Measurements from ENCODE around the gene PPARD.

Gene PPARD

DNA sequence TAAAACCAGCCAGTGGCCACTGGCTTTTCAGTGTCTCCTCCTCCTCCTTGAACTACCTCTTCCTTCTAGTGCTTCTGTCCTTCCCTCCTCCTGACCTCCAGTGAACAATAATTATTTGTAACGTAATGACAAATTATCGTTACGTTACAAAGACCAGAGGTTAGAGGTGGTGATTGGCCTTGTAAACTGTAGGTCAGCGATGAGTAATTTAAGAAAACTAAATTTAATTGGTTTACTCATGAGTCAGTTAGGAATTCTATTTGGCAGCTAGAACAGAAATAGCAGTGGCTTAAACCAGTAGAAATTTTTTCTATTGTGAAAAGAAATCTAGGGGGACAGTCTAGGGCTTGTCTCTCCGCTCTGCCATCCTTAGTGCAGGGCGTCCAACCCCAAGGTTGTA lies 38.8 kb downstream of the PPARD start:
- Histone ChIP-seq H3K9me3 (no peaks in the 10 kb centered on the region), H3K4me3 (ENCODE audit: low read depth, low read length) (no peak overlapping the region)
- no peak for DNase-seq

DNA sequence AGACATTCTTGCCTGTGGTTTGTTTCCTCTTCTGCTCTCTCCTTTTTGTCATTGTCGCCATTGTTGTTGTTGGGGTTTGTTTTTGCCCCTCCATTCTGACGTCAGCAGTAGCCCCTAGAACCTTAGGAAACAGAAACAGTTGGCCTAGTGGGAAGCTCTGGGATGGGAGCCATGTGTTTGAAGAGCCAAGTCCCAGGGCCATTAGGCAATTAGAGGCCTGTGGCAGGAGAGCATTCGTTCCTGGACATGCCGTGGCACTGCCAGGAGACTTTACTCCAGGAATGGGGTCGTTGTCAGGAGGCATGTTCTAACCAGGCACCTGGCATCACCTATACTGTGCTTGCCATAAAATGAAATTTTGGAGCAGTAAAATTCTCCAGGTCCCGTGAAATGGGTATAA lies 39.7 kb downstream of the PPARD start:
- H3K27me3 ChIP-seq = no peaks in the 10 kb centered on the region
- no peak overlapping the region for H3K4me3 ChIP-seq (ENCODE audit: low read depth, low read length)
- no peaks in the 10 kb centered on the region for H3K9me3 ChIP-seq
- H3K4me1 ChIP-seq = no peaks in the 10 kb centered on the region
- H3K36me3 ChIP-seq = no peaks in the 10 kb centered on the region
- DNase-seq = no peak
- TF ChIP-seq, protein P1, sequence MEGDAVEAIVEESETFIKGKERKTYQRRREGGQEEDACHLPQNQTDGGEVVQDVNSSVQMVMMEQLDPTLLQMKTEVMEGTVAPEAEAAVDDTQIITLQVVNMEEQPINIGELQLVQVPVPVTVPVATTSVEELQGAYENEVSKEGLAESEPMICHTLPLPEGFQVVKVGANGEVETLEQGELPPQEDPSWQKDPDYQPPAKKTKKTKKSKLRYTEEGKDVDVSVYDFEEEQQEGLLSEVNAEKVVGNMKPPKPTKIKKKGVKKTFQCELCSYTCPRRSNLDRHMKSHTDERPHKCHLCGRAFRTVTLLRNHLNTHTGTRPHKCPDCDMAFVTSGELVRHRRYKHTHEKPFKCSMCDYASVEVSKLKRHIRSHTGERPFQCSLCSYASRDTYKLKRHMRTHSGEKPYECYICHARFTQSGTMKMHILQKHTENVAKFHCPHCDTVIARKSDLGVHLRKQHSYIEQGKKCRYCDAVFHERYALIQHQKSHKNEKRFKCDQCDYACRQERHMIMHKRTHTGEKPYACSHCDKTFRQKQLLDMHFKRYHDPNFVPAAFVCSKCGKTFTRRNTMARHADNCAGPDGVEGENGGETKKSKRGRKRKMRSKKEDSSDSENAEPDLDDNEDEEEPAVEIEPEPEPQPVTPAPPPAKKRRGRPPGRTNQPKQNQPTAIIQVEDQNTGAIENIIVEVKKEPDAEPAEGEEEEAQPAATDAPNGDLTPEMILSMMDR (IDR thresholded peaks at IDR 0.05; ENCODE audit: low read depth, low read length) = no peak

More for the DNA sequence above, 38.8 kb downstream of the PPARD start:
- Histone ChIP-seq H3K27me3 (no peaks in the 10 kb centered on the region), H3K4me1 (no peaks in the 10 kb centered on the region), H3K36me3 (no peaks in the 10 kb centered on the region)
- TF ChIP-seq, protein P1 (IDR thresholded peaks at IDR 0.05; ENCODE audit: low read depth, low read length) = no peak

DNA sequence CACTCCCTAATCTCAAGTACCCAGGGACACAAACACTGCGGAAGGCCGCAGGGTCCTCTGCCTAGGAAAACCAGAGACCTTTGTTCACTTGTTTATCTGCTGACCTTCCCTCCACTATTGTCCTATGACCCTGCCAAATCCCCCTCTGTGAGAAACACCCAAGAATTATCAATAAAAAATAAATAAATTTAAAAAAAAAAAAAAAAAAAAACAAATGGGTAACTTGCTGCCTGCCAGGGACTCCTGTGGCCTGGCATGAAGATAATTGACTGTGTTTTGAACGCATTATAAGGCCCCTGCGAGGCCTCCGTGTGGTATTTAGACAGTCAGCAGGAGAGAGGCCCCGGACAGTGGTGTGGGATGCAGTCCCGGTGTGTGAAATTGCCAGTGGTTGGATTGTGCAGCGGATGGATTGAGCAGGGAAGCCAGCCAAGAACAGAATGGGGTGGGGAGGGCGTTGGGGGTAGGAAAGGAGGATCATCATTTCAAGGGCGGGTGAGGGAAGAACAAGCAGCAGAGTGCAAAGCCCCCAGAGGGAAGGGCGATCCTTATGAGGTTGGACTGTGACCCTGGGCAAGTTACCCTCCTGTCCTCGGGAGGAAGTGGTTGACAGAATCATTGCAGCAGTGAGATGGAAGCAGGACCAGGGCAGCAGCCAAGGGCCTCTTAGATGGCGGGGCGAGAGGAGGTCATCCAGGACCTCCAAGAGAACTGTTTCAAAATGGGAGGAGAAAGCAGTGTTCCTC lies 43.3 kb downstream of the PPARD start:
- H3K4me3 ChIP-seq (ENCODE audit: low read depth, low read length) = no peak overlapping the region
- no peaks in the 10 kb centered on the region for H3K27me3 ChIP-seq
- no peak for DNase-seq
- H3K4me1 ChIP-seq = no peaks in the 10 kb centered on the region
- H3K36me3 ChIP-seq = no peaks in the 10 kb centered on the region
- TF ChIP-seq, protein P1 (IDR thresholded peaks at IDR 0.05; ENCODE audit: low read depth, low read length) = no peak
- no peaks in the 10 kb centered on the region for H3K9me3 ChIP-seq

DNA sequence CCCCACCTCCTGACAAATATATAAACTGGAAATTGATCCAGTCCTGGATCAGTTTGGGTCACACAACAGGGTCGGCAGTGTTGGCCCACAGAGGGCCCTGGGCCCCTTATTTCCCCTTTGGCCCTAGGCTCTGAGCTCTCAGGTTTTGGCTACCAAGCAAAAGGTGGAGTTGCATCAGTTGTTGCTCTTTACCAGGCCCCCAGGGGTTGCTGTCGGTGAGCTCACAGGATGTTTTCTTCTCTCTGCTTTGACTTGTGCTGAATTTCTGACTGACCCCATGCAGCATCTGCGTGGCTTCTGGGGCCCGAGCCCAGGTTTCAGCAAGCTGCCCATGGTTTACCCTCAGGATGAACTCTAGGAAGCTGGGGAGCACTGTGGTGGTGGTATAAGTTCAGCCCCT lies 44.6 kb downstream of the PPARD start:
- Histone ChIP-seq H3K27me3 (no peaks in the 10 kb centered on the region), H3K4me3 (ENCODE audit: low read depth, low read length) (no peak overlapping the region), H3K4me1 (no peaks in the 10 kb centered on the region), H3K36me3 (no peaks in the 10 kb centered on the region), H3K9me3 (no peaks in the 10 kb centered on the region)
- no peak for DNase-seq
- TF ChIP-seq, protein P1 (IDR thresholded peaks at IDR 0.05; ENCODE audit: low read depth, low read length) = no peak

DNA sequence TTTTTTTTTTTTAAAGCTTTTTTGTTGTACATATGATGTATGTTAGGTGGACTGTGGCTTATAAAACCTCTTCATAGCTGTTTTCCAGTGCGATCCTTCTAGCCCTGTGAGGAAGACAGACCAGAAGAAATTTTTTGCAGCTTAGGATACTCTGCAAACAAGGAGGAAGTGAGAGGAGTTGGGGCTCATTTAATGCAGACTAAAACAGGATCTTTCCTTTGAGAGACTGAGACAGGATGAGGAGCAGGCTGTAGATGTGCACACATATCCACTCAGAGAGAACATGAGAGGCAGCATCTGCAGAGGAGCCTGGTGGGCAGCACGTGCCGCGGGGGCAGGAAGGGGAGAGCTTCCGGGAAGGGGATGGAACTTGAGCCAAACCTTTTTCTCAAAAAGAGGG lies 45.7 kb downstream of the PPARD start:
- no peaks in the 10 kb centered on the region for H3K36me3 ChIP-seq

More for the DNA sequence above, 45.7 kb downstream of the PPARD start:
- TF ChIP-seq, protein P1 (IDR thresholded peaks at IDR 0.05; ENCODE audit: low read depth, low read length) = no peak
- H3K9me3 ChIP-seq = no peaks in the 10 kb centered on the region
- H3K4me1 ChIP-seq = no peaks in the 10 kb centered on the region
- no peak for DNase-seq
- no peak overlapping the region for H3K4me3 ChIP-seq (ENCODE audit: low read depth, low read length)
- H3K27me3 ChIP-seq = no peaks in the 10 kb centered on the region
